Measurements from ENCODE around the gene CNTFR. TPM values are rescaled to one million over a fixed set of nuclear protein-coding genes. Genes with fewer than 3 reads are reported as not detected.

Gene CNTFR
- total and polyA plus RNA-seq, 2 experiments from 2014 or later = 0.73 to 1.9 TPM

DNA sequence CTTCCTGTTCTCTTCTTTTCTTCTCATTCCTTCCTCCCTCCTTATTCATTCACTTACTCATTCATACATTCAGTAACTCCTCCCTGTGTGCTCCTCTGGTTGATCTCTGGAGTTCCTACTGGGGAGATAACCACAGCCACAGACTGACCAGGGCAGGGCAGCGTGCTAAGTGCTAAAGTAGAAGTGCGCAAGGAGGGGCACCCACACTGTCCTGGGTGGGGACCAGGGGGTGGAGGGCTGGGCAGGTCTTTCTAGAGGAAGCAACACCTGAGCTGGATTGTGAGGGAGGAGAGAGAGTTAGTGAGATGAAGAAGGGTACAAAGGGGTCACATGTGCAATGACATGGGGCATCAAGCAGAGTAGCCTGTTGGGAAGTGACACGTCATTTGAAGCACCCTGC is 80.6 kb downstream of the CNTFR start:
- H3K4me1 Mint-ChIP-seq = peaks cover 48% of the 10 kb centered on the region
- no peaks in the 10 kb centered on the region; the same call in 2 of the 3 replicates for H3K9me3 Mint-ChIP-seq
- Histone ChIP-seq H3K36me3 (ENCODE audit: insufficient read depth) (no peaks in the 10 kb centered on the region), H3F3A (replicated peaks; ENCODE audit: low read depth) (no peaks in the 10 kb centered on the region; the same call in 1 of the 2 replicates), H3K27me3 (ENCODE audit: insufficient read depth) (no peaks in the 10 kb centered on the region), H3K4me1 (ENCODE audit: insufficient read depth) (peaks cover 37% of the 10 kb centered on the region), H4K20me1 (replicated peaks; ENCODE audit: insufficient read depth) (no peaks in the 10 kb centered on the region), H3K4me2 (no peak overlapping the region), H3K27ac (ENCODE audit: low read depth) (no peak overlapping the region), H3K9me2 (ENCODE audit: insufficient read depth) (0 out of 2 replicates have a peak, but pooled peaks cover 4% of the 10 kb centered on the region), H2AFZ (no peak overlapping the region), H3K4me3 (no peak overlapping the region), H3K79me2 (replicated peaks; ENCODE audit: insufficient read depth) (no peaks in the 10 kb centered on the region)
- TF ChIP-seq ZNF114 (CRISPR knock-in tag; IDR thresholded peaks at IDR 0.05) (no peak), STAT1 (IDR thresholded peaks at IDR 0.05; ENCODE audit: unreplicated experiment) (no peak)
- ATAC-seq (no peak), DNase-seq (ENCODE audit: low spot score) (no peak)
- H3K36me3 Mint-ChIP-seq (ENCODE audit: low read depth) = no peaks in the 10 kb centered on the region
- no peak overlapping the region for H3K27ac Mint-ChIP-seq
- no peak overlapping the region for H3K4me3 Mint-ChIP-seq
- peaks cover 2% of the 10 kb centered on the region for H3K27me3 Mint-ChIP-seq (ENCODE audit: insufficient read depth, low read depth, poor library complexity)

DNA sequence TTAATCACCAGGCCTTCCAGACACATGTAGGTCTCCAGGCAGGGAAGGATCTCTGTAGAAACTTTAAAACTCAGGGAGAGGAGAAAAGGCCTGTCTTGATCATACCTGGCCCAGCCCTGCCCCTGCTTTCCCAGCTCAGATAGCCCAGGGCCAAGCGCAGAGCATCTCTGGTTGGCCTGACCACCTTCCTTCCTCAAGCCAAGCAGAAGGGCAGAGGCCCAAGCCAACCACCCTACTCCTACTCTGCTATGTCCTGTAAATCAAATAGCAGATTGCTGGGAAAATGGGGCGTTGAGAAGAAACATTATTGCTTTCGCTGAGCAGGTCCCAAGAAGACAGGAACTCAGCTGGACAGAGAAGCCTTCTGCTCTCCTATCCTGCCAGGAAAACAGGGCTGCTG is 81.1 kb downstream of the CNTFR start:
- Histone ChIP-seq H2AFZ (no peak overlapping the region), H3K4me3 (no peak overlapping the region), H3K27ac (ENCODE audit: low read depth) (no peak overlapping the region), H3F3A (replicated peaks; ENCODE audit: low read depth) (no peaks in the 10 kb centered on the region; the same call in 1 of the 2 replicates), H3K9me2 (ENCODE audit: insufficient read depth) (0 out of 2 replicates have a peak, but pooled peaks cover 4% of the 10 kb centered on the region), H3K36me3 (ENCODE audit: insufficient read depth) (no peaks in the 10 kb centered on the region), H3K79me2 (replicated peaks; ENCODE audit: insufficient read depth) (no peaks in the 10 kb centered on the region), H3K27me3 (ENCODE audit: insufficient read depth) (no peaks in the 10 kb centered on the region), H3K4me2 (no peak overlapping the region), H3K4me1 (ENCODE audit: insufficient read depth) (peaks cover 32% of the 10 kb centered on the region), H4K20me1 (replicated peaks; ENCODE audit: insufficient read depth) (no peaks in the 10 kb centered on the region)
- DNase-seq (ENCODE audit: low spot score) = no peak
- Mint-ChIP-seq H3K27ac (no peak overlapping the region), H3K36me3 (ENCODE audit: low read depth) (no peaks in the 10 kb centered on the region), H3K27me3 (ENCODE audit: insufficient read depth, low read depth, poor library complexity) (no peaks in the 10 kb centered on the region), H3K4me1 (peaks cover 43% of the 10 kb centered on the region), H3K4me3 (no peak overlapping the region), H3K9me3 (no peaks in the 10 kb centered on the region; the same call in 2 of the 3 replicates)
- TF ChIP-seq NANOG (IDR thresholded peaks at IDR 0.05; ENCODE audit: borderline replicate concordance) = no peak
- no peak for TF ChIP-seq EZH2 (IDR thresholded peaks at IDR 0.05; ENCODE audit: low read depth, unreplicated experiment)
- no peak for TF ChIP-seq POLR2AphosphoS5 (IDR thresholded peaks at IDR 0.05; ENCODE audit: low read depth)
- no peak for TF ChIP-seq REST (IDR thresholded peaks at IDR 0.05; ENCODE audit: unreplicated experiment)
- no peak for TF ChIP-seq CTCF (conservative IDR thresholded peaks at IDR 0.05; ENCODE audit: low read depth in 2 of 2)
- ATAC-seq = no peak

Data from GM23338 (cell line).